Stimulated activated CD4-positive, alpha-beta T cell treated with anti-CD3 and anti-CD28 coated beads, Interleukin-4, amount 100 ng/mL, for 48 hours (primary cell): ENCODE measurements around the gene SLC35F4.
"Not testable (repeated sequence)": the region's sequence is repeated elsewhere in the genome, so short reads cannot be mapped to it uniquely, and the experiment has no call there.

Source experiments
- DNase-seq, 2 donors: peaks; one replicate each; pipeline ENCODE4 v3.0.0-alpha.2; 2020; ENCODE audit warnings: low read depth in 2 of 2

Gene SLC35F4

GRCh38 chr14:57729208-57730187 is 136.4 kb downstream of the SLC35F4 start:
- no peak for DNase-seq

GRCh38 chr14:57725399-57726077 is 140.4 kb downstream of the SLC35F4 start:
- DNase-seq: no peak

- not testable (repeated sequence) for DNase-seq
Observed at GRCh38 chr14:57722141-57722540, 143.8 kb downstream of the SLC35F4 start.

GRCh38 chr14:57714487-57714931 is 151.4 kb downstream of the SLC35F4 start:
- DNase-seq: no peak

GRCh38 chr14:57712698-57713097 is 153.2 kb downstream of the SLC35F4 start:
- DNase-seq: no peak

GRCh38 chr14:57712102-57712501 is 153.8 kb downstream of the SLC35F4 start:
- DNase-seq: no peak

- no peak for DNase-seq
Observed at GRCh38 chr14:57709909-57710308, 156.0 kb downstream of the SLC35F4 start.

- not testable (repeated sequence) for DNase-seq
Observed at GRCh38 chr14:57709086-57709485, 156.8 kb downstream of the SLC35F4 start.

GRCh38 chr14:57707219-57707618 is 158.7 kb downstream of the SLC35F4 start:
- no peak for DNase-seq

GRCh38 chr14:57704763-57705162 is 161.1 kb downstream of the SLC35F4 start:
- no peak for DNase-seq

GRCh38 chr14:57699947-57700346 is 165.9 kb downstream of the SLC35F4 start:
- no peak for DNase-seq

- no peak for DNase-seq
Observed at GRCh38 chr14:57692671-57693070, 173.2 kb downstream of the SLC35F4 start.

GRCh38 chr14:57687416-57687815 is 178.5 kb downstream of the SLC35F4 start:
- no peak for DNase-seq

GRCh38 chr14:57686304-57686703 is 179.6 kb downstream of the SLC35F4 start:
- DNase-seq: no peak

GRCh38 chr14:57671021-57671420 is 194.9 kb downstream of the SLC35F4 start:
- DNase-seq: no peak

GRCh38 chr14:57660208-57660607 is 205.7 kb downstream of the SLC35F4 start:
- no peak for DNase-seq

- DNase-seq: no peak
Observed at GRCh38 chr14:57659052-57659451, 206.8 kb downstream of the SLC35F4 start.

- no peak for DNase-seq
Observed at GRCh38 chr14:57657487-57657886, 208.4 kb downstream of the SLC35F4 start.

- no peak for DNase-seq
Observed at GRCh38 chr14:57656853-57657252, 209.0 kb downstream of the SLC35F4 start.

- no peak for DNase-seq
Observed at GRCh38 chr14:57652769-57653168, 213.1 kb downstream of the SLC35F4 start.

GRCh38 chr14:57641776-57642175 is 224.1 kb downstream of the SLC35F4 start:
- no peak for DNase-seq

- no peak for DNase-seq
Observed at GRCh38 chr14:57640036-57640435, 225.9 kb downstream of the SLC35F4 start.

GRCh38 chr14:57637901-57638300 is 228.0 kb downstream of the SLC35F4 start:
- no peak for DNase-seq
